Progenitor cell of endocrine pancreas (in vitro differentiated cells): ENCODE results near the gene PRKAB1. TPM values are rescaled to one million over a fixed set of nuclear protein-coding genes. Genes with fewer than 3 reads are reported as not detected.

Experiments
- DNase-seq: peaks from one replicate; pipeline ENCODE4 v3.0.0; 2021; ENCODE audit warnings: low spot score; ENCODE audit not compliant: unreplicated experiment
- H3K27ac Mint-ChIP-seq: 2 replicates; pipeline ENCODE4 v1.8.0; 2021; ENCODE audit warnings: mild to moderate bottlenecking, moderate library complexity, mixed read lengths
- H3K27me3 Mint-ChIP-seq: 2 replicates; pipeline ENCODE4 v1.8.0; 2021; ENCODE audit warnings: mixed read lengths
- H3K36me3 Mint-ChIP-seq: 2 replicates; pipeline ENCODE4 v1.8.0; 2022; ENCODE audit warnings: mixed read lengths; ENCODE audit not compliant: insufficient read depth
- H3K4me1 Mint-ChIP-seq: 2 replicates; pipeline ENCODE4 v1.8.0; 2021; ENCODE audit warnings: low read depth, mixed read lengths
- H3K4me3 Mint-ChIP-seq: 2 replicates; pipeline ENCODE4 v1.8.0; 2021; ENCODE audit warnings: low read depth, mild to moderate bottlenecking, moderate library complexity, mixed read lengths
- H3K9me3 Mint-ChIP-seq: 2 replicates; pipeline ENCODE4 v1.8.0; 2021; ENCODE audit warnings: low read depth, mixed read lengths
- CTCF ChIP-seq: fragments of 200-600 bp; sonication (generic); IDR thresholded peaks from one replicate; pipeline ENCODE4 v1.5.0; 2021; ENCODE audit warnings: antibody characterized with exemption, mild to moderate bottlenecking; ENCODE audit not compliant: unreplicated experiment
- total RNA-seq: library from RNA; stranded (reverse); gene quantifications from 2 replicates; pipeline ENCODE4 v1.2.1, GENCODE V29; 2021

Gene PRKAB1
- total RNA-seq, 1 donor from 2014 or later, result 41.3 TPM

DNA sequence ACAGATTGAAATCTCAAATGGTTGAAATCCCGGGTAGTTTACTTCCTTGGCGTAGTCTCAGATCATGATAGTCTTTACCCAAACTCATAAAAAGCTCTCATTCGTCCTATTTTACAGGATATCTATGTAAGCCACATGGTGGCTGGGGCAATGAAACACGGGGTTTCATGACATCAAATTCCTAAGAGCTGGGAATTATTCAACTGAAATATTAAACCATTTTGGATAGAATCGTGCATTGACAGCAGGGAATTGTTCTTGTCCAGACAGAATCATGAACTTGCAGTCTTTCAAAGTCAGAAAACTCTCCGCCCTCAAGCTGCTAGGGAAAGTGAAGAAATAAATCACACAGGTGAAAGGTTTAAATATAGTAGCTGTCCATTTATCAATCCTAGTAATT, 33.2 kb upstream of the PRKAB1 start:
- Mint-ChIP-seq H3K36me3 (no peaks in the 10 kb centered on the region), H3K4me1 (no peaks in the 10 kb centered on the region), H3K4me3 (no peak overlapping the region), H3K27ac (no peak overlapping the region), H3K9me3 (no peaks in the 10 kb centered on the region), H3K27me3 (peaks cover 39% of the 10 kb centered on the region)
- no peak for DNase-seq
- TF ChIP-seq CTCF, result no peak

GRCh38 chr12:119642986-119643385, 24.9 kb upstream of the PRKAB1 start:
- Mint-ChIP-seq H3K9me3 (no peaks in the 10 kb centered on the region), H3K4me3 (no peak overlapping the region), H3K36me3 (no peaks in the 10 kb centered on the region), H3K4me1 (no peaks in the 10 kb centered on the region), H3K27ac (no peak overlapping the region), H3K27me3 (peaks cover 11% of the 10 kb centered on the region)
- TF ChIP-seq CTCF, result peak; percentile 43
- DNase-seq, result no peak

DNA sequence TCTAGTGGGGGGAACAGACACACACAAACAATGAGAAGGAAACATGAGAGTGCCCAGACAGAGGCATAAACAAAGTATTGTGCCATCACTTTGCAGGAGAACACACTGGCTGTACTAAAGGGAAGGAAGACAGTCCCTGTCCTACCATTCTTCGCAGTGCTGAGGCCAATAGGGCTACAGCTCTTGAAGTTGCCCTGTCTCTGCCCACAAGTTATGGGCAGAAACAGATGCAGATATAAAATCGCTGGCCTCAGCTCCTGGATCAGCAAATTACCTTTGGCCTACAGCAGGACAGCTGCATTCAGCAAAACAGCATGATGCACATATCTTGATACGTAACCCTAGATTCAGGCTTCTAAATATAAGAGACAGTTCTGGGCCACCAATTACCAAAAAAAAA, 23.0 kb upstream of the PRKAB1 start:
- TF ChIP-seq CTCF, result no peak
- Mint-ChIP-seq H3K27ac (no peak overlapping the region), H3K36me3 (no peaks in the 10 kb centered on the region), H3K9me3 (no peaks in the 10 kb centered on the region), H3K27me3 (peaks cover 7% of the 10 kb centered on the region), H3K4me3 (no peak overlapping the region), H3K4me1 (no peaks in the 10 kb centered on the region)
- DNase-seq, result no peak

GRCh38 chr12:119645535-119646059, 22.3 kb upstream of the PRKAB1 start:
- no peaks in the 10 kb centered on the region for H3K9me3 Mint-ChIP-seq
- no peaks in the 10 kb centered on the region for H3K4me1 Mint-ChIP-seq

DNA sequence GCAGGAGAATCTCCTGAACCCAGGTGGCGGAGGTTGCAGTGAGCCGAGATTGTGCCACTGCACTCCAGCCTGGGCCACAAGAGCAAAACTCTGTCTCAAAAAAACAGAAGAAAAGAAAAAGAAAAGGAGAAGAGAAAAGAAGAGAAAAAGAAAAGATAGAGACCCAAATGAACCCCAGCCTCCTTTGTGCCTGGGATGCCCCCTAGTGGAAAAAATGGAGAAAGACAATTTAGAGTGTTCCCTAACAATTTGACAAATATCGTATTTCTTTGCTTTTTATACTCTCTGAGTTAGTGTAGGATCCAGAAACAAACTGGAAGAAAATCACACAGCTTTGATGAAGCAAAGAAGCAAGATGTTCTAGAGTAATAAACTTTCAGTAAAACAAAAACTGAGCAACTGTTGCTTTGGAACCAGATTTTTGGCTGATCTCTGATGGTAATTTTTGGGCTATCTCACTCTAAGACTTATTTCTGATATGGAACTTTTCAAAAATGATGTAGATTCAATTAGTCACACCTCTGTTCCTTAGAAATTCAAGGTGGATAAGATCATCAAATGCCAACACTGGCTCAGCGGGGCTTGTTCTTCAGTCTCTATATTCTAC, 18.6 kb upstream of the PRKAB1 start:
- Mint-ChIP-seq H3K4me1 (no peaks in the 10 kb centered on the region), H3K27ac (no peak overlapping the region), H3K9me3 (peaks cover 13% of the 10 kb centered on the region), H3K36me3 (no peaks in the 10 kb centered on the region), H3K4me3 (no peak overlapping the region), H3K27me3 (peaks cover 2% of the 10 kb centered on the region)
- peak; percentile 71 for TF ChIP-seq CTCF
- DNase-seq, result no peak

More at GRCh38 chr12:119645535-119646059, 22.3 kb upstream of the PRKAB1 start:
- H3K27ac Mint-ChIP-seq, result no peak overlapping the region
- H3K4me3 Mint-ChIP-seq, result no peak overlapping the region
- DNase-seq, result no peak
- no peaks in the 10 kb centered on the region for H3K36me3 Mint-ChIP-seq
- no peak for TF ChIP-seq CTCF
- H3K27me3 Mint-ChIP-seq, result peaks cover 5% of the 10 kb centered on the region
